A549 (cell line): ENCODE results near the gene EFHD2. TPM values are rescaled to one million over a fixed set of nuclear protein-coding genes. Genes with fewer than 3 reads are reported as not detected.

Source experiments
- ATAC-seq, 2 experiments: fragments of 200-7000 bp in 1 of 2; fragments of >200 bp in 1 of 2; cut with Nextera tagmentation in 1 of 2; cut with Tn5 transposase in 1 of 2; 3 replicates each; pipeline versions ENCODE4 v1.8.0 to v1.9.1; 2018 to 2020; ENCODE audit warnings: mild to moderate bottlenecking in 1 of 2, moderate library complexity in 1 of 2
- CTCF ChIA-PET: fragments of 300-600 bp; sonication (Branson Sonifier 250); formaldehyde crosslinking; extraction: SDS; loops from one replicate; lab custom pipeline; 2021; ENCODE audit warnings: antibody characterized with exemption, inconsistent platforms; lab: Yijun Ruan, JAX
- POLR2A ChIA-PET: fragments of 350-600 bp; formaldehyde crosslinking; extraction: SDS; loops from one replicate; lab custom pipeline; 2021; ENCODE audit warnings: antibody characterized with exemption, inconsistent platforms; lab: Yijun Ruan, JAX
- DNase-seq, 2 experiments: peaks; one replicate each; pipeline versions ENCODE4 v3.0.0 to v3.0.0-alpha.2; 2011 to 2016; ENCODE audit warnings: low read depth in 1 of 2, low spot score in 1 of 2
- FAIRE-seq: peaks from 2 replicates; lab custom pipeline; 2011; peaks lifted over from hg19 to GRCh38; lab: Jason Lieb, UNC
- H3K27ac ChIP-seq, 2 experiments: fragments of >200 bp; sonication (Bioruptor Twin); formaldehyde crosslinking; 3 replicates each; pipeline ENCODE4 v1.5.1; 2016 to 2017
- H3K4me1 ChIP-seq: fragments of >200 bp; sonication (Bioruptor Twin); formaldehyde crosslinking; 3 replicates; pipeline ENCODE4 v1.6.1; 2016
- H3K4me2 ChIP-seq: fragments of >200 bp; sonication (Bioruptor Twin); formaldehyde crosslinking; 3 replicates; pipeline ENCODE4 v1.6.1; 2016
- H3K4me3 ChIP-seq: fragments of >200 bp; sonication (Bioruptor Twin); formaldehyde crosslinking; 3 replicates; pipeline ENCODE4 v1.5.1; 2016
- H3K9me3 ChIP-seq: fragments of >200 bp; sonication (Bioruptor Twin); formaldehyde crosslinking; 3 replicates; pipeline ENCODE4 v1.6.1; 2016
- CEBPB ChIP-seq, 2 experiments: fragments of >200 bp in 1 of 2; sonication (Bioruptor Twin) in 1 of 2; formaldehyde crosslinking in 1 of 2; IDR thresholded peaks; 2 replicates each; pipeline ENCODE4 v1.6.1; 2012 to 2016
- FOSB ChIP-seq: fragments of 250-450 bp; sonication (Bioruptor Pico); IDR thresholded peaks from 2 replicates; pipeline ENCODE4 v1.5.0; 2020; ENCODE audit warnings: mild to moderate bottlenecking, moderate library complexity
- FOXS1 ChIP-seq: fragments of 250-450 bp; sonication (Bioruptor Pico); IDR thresholded peaks from 2 replicates; pipeline ENCODE4 v1.5.0; 2020; ENCODE audit warnings: mild to moderate bottlenecking, moderate library complexity
- GATA3 ChIP-seq: IDR thresholded peaks from 2 replicates; pipeline ENCODE4 v1.6.1; 2012; ENCODE audit warnings: borderline replicate concordance
- HDAC2 ChIP-seq: fragments of 200-600 bp; sonication (generic); IDR thresholded peaks from 2 replicates; pipeline ENCODE4 v1.6.1; 2016
- HEYL ChIP-seq: fragments of 250-450 bp; sonication (Bioruptor Pico); IDR thresholded peaks from 2 replicates; pipeline ENCODE4 v1.8.0; 2021; ENCODE audit warnings: mild to moderate bottlenecking, moderate library complexity
- HOXB13 ChIP-seq: fragments of 250-450 bp; sonication (Bioruptor Pico); IDR thresholded peaks from 2 replicates; pipeline ENCODE4 v1.5.0; 2020; ENCODE audit warnings: low read depth, mild to moderate bottlenecking, moderate library complexity
- HOXB5 ChIP-seq: fragments of 250-450 bp; sonication (Bioruptor Pico); IDR thresholded peaks from 2 replicates; pipeline ENCODE4 v1.5.0; 2020; ENCODE audit warnings: mild to moderate bottlenecking, moderate library complexity
- KDM1A ChIP-seq: fragments of 200-600 bp; sonication (generic); IDR thresholded peaks from 2 replicates; pipeline ENCODE4 v1.6.1; 2016; ENCODE audit warnings: low read depth, mild to moderate bottlenecking
- MAFK ChIP-seq: fragments of 450-650 bp; IDR thresholded peaks from 2 replicates; pipeline ENCODE4 v1.6.1; 2014; ENCODE audit not compliant: partially characterized antibody
- MAZ ChIP-seq: fragments of 150-350 bp; IDR thresholded peaks from 2 replicates; pipeline ENCODE4 v1.6.1; 2014; ENCODE audit warnings: antibody characterized with exemption, low read depth, low read length, borderline replicate concordance
- NPAS2 ChIP-seq: fragments of 250-450 bp; sonication (Bioruptor Pico); IDR thresholded peaks from 2 replicates; pipeline ENCODE4 v1.8.0; 2022; ENCODE audit warnings: mild to moderate bottlenecking, moderate library complexity, borderline replicate concordance
- PBX3 ChIP-seq: IDR thresholded peaks from 2 replicates; pipeline ENCODE4 v1.6.1; 2012
- PHF8 ChIP-seq: fragments of 200-600 bp; sonication (generic); IDR thresholded peaks from 2 replicates; pipeline ENCODE4 v1.6.1; 2016; ENCODE audit warnings: low read depth, mild to moderate bottlenecking, antibody characterized with exemption, moderate library complexity, borderline replicate concordance
- RAD21 ChIP-seq, 2 experiments: fragments of >200 bp in 1 of 2; sonication (Bioruptor Twin) in 1 of 2; formaldehyde crosslinking in 1 of 2; IDR thresholded peaks in 1 of 2; conservative IDR thresholded peaks in 1 of 2; 2 replicates in 1 of 2; 3 replicates in 1 of 2; pipeline ENCODE4 v1.6.1; 2012 to 2018; ENCODE audit warnings: inconsistent platforms in 1 of 2
- RCOR1 ChIP-seq: fragments of 150-350 bp; IDR thresholded peaks from 2 replicates; pipeline ENCODE4 v1.6.1; 2014; ENCODE audit warnings: antibody characterized with exemption, low read length, low read depth
- RFX5 ChIP-seq: fragments of 450-650 bp; IDR thresholded peaks from 2 replicates; pipeline ENCODE4 v1.7.1; 2014; ENCODE audit warnings: antibody characterized with exemption, mild to moderate bottlenecking, moderate library complexity
- SMC3 ChIP-seq: fragments of >200 bp; sonication (Bioruptor Twin); formaldehyde crosslinking; IDR thresholded peaks from 3 replicates; pipeline ENCODE4 v1.6.1; 2018; ENCODE audit warnings: inconsistent platforms
- TFCP2L1 ChIP-seq: fragments of 250-450 bp; sonication (Bioruptor Pico); IDR thresholded peaks from 2 replicates; pipeline ENCODE4 v1.5.0; 2021; ENCODE audit warnings: mild to moderate bottlenecking
- TP53 ChIP-seq: fragments of 250-450 bp; sonication (Bioruptor Pico); IDR thresholded peaks from 2 replicates; pipeline ENCODE4 v1.5.0; 2021; ENCODE audit warnings: mild to moderate bottlenecking, moderate library complexity
- ZNF302 ChIP-seq: fragments of 250-450 bp; sonication (Bioruptor Pico); IDR thresholded peaks from 2 replicates; pipeline ENCODE4 v1.9.0; 2021; ENCODE audit warnings: inconsistent platforms, mild to moderate bottlenecking, moderate library complexity
- ZSCAN20 ChIP-seq: fragments of 250-450 bp; sonication (Bioruptor Pico); IDR thresholded peaks from 2 replicates; pipeline ENCODE4 v1.8.0; 2022; ENCODE audit warnings: mild to moderate bottlenecking, moderate library complexity
- WGBS: methylation state at CpG from one replicate; pipeline ENCODE4 v1.1.6; 2017; ENCODE audit errors: missing lambda C conversion rate; 5-methylcytosine and 5-hydroxymethylcytosine counted together
- polyA plus RNA-seq, 4 experiments: library from polyadenylated mRNA; depleted of rRNA in 3 of 4; stranded (reverse); fragments of >200 nt; fragmentation: RNase III in 1 of 4; extraction: RNeasy Plus Mini Kit Qiagen cat#74134 plus additional on column Dnase treatment in 1 of 4; gene quantifications; 2 replicates in 3 of 4; 3 replicates in 1 of 4; pipeline ENCODE4 v1.2.3, GENCODE V29; 2011 to 2017
- TF ChIP-seq, protein P1 (sequence below): fragments of 150-350 bp; IDR thresholded peaks from 2 replicates; pipeline ENCODE4 v1.6.1; 2014; ENCODE audit warnings: low read depth, mild to moderate bottlenecking, low read length
- TF ChIP-seq, protein P2 (sequence below): fragments of >200 bp; sonication (Bioruptor Twin); formaldehyde crosslinking; IDR thresholded peaks from 3 replicates; pipeline ENCODE4 v1.6.1; 2016
- TF ChIP-seq, protein P3 (sequence below): IDR thresholded peaks from 2 replicates; pipeline ENCODE4 v1.6.1; 2012; ENCODE audit warnings: low read depth, borderline replicate concordance

Gene EFHD2
- polyA plus RNA-seq, 2 of the 4 experiments (the other 2 are of a cell fraction): 33.1 to 96.2 TPM

GRCh38 chr1:15443281-15443680, 33.6 kb downstream of the EFHD2 start (continued):
- TF ChIP-seq, protein P1, sequence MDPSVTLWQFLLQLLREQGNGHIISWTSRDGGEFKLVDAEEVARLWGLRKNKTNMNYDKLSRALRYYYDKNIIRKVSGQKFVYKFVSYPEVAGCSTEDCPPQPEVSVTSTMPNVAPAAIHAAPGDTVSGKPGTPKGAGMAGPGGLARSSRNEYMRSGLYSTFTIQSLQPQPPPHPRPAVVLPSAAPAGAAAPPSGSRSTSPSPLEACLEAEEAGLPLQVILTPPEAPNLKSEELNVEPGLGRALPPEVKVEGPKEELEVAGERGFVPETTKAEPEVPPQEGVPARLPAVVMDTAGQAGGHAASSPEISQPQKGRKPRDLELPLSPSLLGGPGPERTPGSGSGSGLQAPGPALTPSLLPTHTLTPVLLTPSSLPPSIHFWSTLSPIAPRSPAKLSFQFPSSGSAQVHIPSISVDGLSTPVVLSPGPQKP: no peak
- TF ChIP-seq PHF8 (no peak), HOXB13 (no peak), HOXB5 (CRISPR knock-in tag) (no peak), MAFK (no peak), ZSCAN20 (CRISPR knock-in tag) (no peak)

GRCh38 chr1:15444468-15445389, 35.0 kb downstream of the EFHD2 start:
- POLR2A ChIA-PET: no interaction called here
- CTCF ChIA-PET: interaction anchor here (0.6 to 1.8 kb wide), 3 partner anchors 13 to 121 kb away, joined by 3 to 6 read pairs (median 4); no protein-coding TSS in a partner anchor

DNA sequence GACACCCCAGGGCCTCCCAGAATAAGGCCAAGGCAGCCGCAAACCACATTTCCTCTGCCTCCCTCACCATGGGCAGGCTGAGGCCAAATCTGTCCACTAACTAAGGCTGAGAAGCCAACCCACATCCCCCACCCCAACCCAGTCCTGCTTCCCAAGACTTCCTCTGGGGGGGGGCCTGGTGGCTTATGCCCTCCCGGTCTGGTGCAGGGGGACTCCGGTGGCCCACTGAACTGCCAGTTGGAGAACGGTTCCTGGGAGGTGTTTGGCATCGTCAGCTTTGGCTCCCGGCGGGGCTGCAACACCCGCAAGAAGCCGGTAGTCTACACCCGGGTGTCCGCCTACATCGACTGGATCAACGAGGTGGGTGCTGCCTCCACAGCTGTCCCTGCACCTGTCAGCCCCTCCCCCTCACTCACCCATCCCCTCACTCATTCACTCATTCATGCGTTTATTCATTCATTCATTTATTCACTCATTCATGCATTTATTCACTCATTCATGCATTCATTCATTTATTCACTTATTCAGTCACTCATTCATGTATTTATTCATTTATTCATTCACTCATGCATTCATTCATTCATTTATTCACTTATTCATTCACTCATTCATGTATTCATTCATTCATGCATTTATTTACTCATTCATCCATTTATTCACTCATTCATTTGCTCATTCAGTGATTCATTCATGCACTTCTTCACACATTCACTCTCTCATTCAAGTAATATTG, 35.9 kb downstream of the EFHD2 start:
- 69% methylated on average over 8 of the region's 14 CpGs for WGBS
- FAIRE-seq: no peak
- TF ChIP-seq FOXS1 (CRISPR knock-in tag) (no peak), RFX5 (no peak), SMC3 (no peak), TP53 (CRISPR knock-in tag) (no peak), KDM1A (no peak), ZNF302 (CRISPR knock-in tag) (no peak), FOSB (no peak), GATA3 (no peak)
- TF ChIP-seq, protein P2, sequence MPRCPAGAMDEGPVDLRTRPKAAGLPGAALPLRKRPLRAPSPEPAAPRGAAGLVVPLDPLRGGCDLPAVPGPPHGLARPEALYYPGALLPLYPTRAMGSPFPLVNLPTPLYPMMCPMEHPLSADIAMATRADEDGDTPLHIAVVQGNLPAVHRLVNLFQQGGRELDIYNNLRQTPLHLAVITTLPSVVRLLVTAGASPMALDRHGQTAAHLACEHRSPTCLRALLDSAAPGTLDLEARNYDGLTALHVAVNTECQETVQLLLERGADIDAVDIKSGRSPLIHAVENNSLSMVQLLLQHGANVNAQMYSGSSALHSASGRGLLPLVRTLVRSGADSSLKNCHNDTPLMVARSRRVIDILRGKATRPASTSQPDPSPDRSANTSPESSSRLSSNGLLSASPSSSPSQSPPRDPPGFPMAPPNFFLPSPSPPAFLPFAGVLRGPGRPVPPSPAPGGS: no peak

More at GRCh38 chr1:15444468-15445389, 35.0 kb downstream of the EFHD2 start:
- Histone ChIP-seq H3K4me1 (no peaks in the 10 kb centered on the region), H3K9me3 (no peaks in the 10 kb centered on the region), H3K4me3 (no peak overlapping the region)
- 79% methylated on average over 6 of the region's 17 CpGs for WGBS
- no peak for FAIRE-seq
- no peak for ATAC-seq
- DNase-seq: no peak
- TF ChIP-seq MAZ (no peak), FOSB (no peak), HDAC2 (no peak), NPAS2 (CRISPR knock-in tag) (no peak), PBX3 (no peak), HEYL (CRISPR knock-in tag) (no peak), CEBPB (IDR thresholded peaks at IDR 0.05) (no peak), RCOR1 (no peak), RAD21 (conservative IDR thresholded peaks at IDR 0.05 in 1 of 2, IDR thresholded peaks at IDR 0.05 in 1 of 2) (no peak), TFCP2L1 (CRISPR knock-in tag) (no peak)
- TF ChIP-seq, protein P3, sequence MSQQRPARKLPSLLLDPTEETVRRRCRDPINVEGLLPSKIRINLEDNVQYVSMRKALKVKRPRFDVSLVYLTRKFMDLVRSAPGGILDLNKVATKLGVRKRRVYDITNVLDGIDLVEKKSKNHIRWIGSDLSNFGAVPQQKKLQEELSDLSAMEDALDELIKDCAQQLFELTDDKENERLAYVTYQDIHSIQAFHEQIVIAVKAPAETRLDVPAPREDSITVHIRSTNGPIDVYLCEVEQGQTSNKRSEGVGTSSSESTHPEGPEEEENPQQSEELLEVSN: no peak
- TF ChIP-seq, all 56 proteins: peak for 0
- H3K4me2 ChIP-seq: no peak overlapping the region
- H3K27ac ChIP-seq: no peak overlapping the region

More for the DNA sequence above, 35.9 kb downstream of the EFHD2 start:
- Histone ChIP-seq H3K4me2 (no peak overlapping the region), H3K9me3 (no peaks in the 10 kb centered on the region), H3K4me3 (no peak overlapping the region), H3K4me1 (no peaks in the 10 kb centered on the region), H3K27ac (no peak overlapping the region)
- no peak for ATAC-seq
- ChIA-PET POLR2A (no interaction called here), CTCF (interaction anchor here (1.4 kb wide), 1 partner anchor 14 kb away, joined by 3 read pairs; no protein-coding TSS in a partner anchor)
- DNase-seq: no peak
